Ishikawa (cell line): ENCODE data around the gene RTKN.

ENCODE experiments used
- CEBPB ChIP-seq: IDR thresholded peaks from 2 replicates; pipeline ENCODE4 v1.6.1; 2012
- CREB1 ChIP-seq: IDR thresholded peaks from 2 replicates; pipeline ENCODE4 v1.6.1; 2012; ENCODE audit warnings: low read depth
- EP300 ChIP-seq: IDR thresholded peaks from 2 replicates; pipeline ENCODE4 v1.6.1; 2012; ENCODE audit warnings: borderline replicate concordance
- FOXM1 ChIP-seq: IDR thresholded peaks from 2 replicates; pipeline ENCODE4 v1.6.1; 2012; ENCODE audit warnings: low read depth, borderline replicate concordance
- RAD21 ChIP-seq: IDR thresholded peaks from 2 replicates; pipeline ENCODE4 v1.6.1; 2012; ENCODE audit warnings: low read depth
- TEAD4 ChIP-seq: IDR thresholded peaks from 2 replicates; pipeline ENCODE4 v1.6.1; 2012
- TF ChIP-seq, protein P1 (sequence below): IDR thresholded peaks from 2 replicates; pipeline ENCODE4 v1.6.1; 2012
- TF ChIP-seq, protein P2 (sequence below): IDR thresholded peaks from 2 replicates; pipeline ENCODE4 v1.6.1; 2012; ENCODE audit warnings: low read depth, mild to moderate bottlenecking

DNA sequence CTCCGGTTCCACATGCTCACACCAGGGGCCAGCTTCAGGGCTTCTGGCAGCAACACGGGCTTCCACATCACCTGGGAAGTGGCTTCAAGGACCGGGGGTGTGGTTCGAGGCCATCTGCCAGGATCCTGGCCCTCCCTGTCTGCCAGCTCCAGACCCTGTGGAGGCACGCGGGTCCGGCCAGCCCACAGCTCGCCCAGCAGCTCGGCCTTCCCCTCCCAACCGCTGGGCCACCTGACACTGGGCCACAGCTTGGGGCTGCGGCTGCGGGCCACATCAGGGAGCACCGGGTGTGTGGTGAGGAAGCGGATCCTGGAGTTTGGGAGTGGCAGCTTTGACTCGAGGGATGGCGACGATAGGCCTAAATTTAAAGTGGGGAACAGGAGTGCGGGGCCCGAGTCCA lies 27.3 kb downstream of the RTKN start:
- TF ChIP-seq, protein P1, sequence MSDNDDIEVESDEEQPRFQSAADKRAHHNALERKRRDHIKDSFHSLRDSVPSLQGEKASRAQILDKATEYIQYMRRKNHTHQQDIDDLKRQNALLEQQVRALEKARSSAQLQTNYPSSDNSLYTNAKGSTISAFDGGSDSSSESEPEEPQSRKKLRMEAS, result no peak
- TF ChIP-seq RAD21, result no peak
- TF ChIP-seq EP300, result no peak
- no peak for TF ChIP-seq CREB1
- no peak for TF ChIP-seq CEBPB
- TF ChIP-seq FOXM1, result no peak
- TF ChIP-seq, protein P2, sequence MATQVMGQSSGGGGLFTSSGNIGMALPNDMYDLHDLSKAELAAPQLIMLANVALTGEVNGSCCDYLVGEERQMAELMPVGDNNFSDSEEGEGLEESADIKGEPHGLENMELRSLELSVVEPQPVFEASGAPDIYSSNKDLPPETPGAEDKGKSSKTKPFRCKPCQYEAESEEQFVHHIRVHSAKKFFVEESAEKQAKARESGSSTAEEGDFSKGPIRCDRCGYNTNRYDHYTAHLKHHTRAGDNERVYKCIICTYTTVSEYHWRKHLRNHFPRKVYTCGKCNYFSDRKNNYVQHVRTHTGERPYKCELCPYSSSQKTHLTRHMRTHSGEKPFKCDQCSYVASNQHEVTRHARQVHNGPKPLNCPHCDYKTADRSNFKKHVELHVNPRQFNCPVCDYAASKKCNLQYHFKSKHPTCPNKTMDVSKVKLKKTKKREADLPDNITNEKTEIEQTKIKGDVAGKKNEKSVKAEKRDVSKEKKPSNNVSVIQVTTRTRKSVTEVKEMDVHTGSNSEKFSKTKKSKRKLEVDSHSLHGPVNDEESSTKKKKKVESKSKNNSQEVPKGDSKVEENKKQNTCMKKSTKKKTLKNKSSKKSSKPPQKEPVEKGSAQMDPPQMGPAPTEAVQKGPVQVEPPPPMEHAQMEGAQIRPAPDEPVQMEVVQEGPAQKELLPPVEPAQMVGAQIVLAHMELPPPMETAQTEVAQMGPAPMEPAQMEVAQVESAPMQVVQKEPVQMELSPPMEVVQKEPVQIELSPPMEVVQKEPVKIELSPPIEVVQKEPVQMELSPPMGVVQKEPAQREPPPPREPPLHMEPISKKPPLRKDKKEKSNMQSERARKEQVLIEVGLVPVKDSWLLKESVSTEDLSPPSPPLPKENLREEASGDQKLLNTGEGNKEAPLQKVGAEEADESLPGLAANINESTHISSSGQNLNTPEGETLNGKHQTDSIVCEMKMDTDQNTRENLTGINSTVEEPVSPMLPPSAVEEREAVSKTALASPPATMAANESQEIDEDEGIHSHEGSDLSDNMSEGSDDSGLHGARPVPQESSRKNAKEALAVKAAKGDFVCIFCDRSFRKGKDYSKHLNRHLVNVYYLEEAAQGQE, result no peak
- TF ChIP-seq TEAD4, result no peak
